NB4 (cell line): ENCODE data around the gene MSRB3.

ENCODE experiments used
- CTCF ChIP-seq: IDR thresholded peaks from one replicate; pipeline ENCODE4 v1.5.1; 2012; ENCODE audit warnings: low read depth, low read length
- MYC ChIP-seq: IDR thresholded peaks from 2 replicates; pipeline ENCODE4 v1.6.1; 2011; ENCODE audit warnings: low read depth, low read length

GRCh38 chr12:65229441-65229840 lies 49.0 kb upstream of the MSRB3 start:
- TF ChIP-seq CTCF (no peak), MYC (no peak)
